ENCODE results near the gene KDM7A.

KDM7A gene

DNA sequence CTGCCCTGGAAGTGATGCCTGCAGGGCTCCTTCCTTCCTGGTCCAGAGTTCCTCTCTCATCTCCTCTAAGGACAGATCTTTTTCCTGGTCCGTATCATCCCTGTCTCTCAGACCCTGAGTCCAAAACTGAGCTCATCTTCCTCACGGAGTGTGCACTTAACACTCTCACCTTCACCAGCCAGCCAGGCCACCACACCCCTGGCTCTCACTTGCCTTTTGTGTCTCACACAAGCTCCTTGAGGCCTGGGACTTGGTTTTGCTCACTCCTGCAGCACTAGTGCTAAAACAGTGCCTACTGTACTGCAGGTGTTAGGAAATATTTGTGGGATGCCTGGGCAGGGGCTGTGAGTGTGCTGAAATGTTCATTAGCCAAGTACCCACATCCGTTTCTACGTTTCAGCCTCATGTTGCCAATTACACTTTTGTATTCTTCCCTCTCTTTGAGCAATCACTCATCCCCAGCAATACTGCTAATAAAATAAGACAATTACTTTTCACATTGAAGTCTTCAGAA lies 92.6 kb downstream of the KDM7A start:
- no peak for DNase-seq (ENCODE audit: low read depth, low spot score)

DNA sequence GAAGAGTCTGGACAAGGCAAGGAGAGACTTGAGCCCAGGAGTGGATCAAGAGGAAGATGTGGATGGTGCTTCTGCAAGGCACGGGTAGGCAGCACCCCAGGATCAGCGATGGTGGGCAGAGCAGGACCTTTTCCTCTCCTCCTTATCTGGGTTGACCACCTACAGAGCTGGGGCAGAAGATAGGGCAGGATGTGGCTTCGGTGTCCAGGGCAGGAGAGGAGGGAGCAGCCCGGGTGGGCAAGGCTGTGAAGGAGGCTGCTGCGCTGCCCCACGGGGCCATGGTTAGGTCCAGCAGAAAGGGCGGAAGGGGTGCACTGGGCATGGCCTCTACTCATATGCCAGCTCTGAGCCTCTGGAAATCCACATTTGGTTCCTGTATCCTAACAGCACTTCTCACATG lies 94.0 kb downstream of the KDM7A start:
- no peak for DNase-seq (ENCODE audit: low read depth, low spot score)

DNA sequence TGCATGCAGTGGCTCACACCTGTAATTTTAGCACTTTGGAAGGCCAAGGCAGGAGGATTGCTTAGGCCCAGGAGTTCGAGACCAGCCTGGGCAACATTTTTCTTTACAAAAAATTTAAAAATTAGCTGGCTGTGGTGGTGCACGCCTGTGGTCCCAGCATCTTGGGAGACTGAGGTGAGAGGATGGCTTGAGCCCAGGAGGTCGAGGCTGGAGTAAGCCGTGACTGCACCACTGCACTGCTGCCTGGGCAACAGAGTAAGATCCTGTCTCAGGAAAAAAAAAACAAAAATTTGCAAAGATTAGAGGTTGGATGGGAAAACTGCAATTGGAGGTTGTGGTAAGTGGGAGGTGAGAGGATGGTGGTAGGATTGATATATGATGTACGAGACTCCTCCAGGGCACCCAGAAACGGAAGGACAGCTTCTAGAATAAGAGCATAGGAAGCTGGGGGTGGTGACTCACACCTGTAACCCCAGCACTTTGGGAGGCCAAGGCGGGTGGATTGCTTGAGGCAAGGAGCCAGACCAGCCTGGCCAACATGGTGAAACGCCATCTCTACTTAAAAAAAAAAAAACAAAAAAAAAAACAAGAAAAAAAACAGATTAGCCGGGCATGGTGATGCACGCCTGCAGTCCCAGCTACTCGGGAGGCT lies 94.9 kb downstream of the KDM7A start:
- DNase-seq (ENCODE audit: low read depth, low spot score): no peak

DNA sequence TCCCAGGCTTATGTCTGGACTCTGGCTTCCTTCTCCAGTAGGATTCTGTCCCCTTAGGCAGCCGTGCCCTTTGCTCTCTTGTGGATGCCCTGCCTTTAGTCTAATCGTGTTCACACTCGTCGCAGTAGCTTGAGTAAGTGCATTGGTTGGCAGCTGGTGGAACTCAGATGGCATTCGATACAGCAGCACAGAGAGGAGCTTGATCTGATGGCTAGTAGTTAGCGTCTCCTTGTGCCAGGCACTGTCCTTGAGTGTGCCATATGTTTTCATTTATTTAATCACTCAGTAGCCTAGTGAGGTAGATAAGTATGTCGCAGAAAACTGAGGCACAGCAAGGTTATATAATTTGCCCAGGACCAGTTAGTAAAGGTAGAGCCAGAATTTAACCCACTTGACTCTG lies 95.9 kb downstream of the KDM7A start:
- no peak for DNase-seq (ENCODE audit: low read depth, low spot score)

DNA sequence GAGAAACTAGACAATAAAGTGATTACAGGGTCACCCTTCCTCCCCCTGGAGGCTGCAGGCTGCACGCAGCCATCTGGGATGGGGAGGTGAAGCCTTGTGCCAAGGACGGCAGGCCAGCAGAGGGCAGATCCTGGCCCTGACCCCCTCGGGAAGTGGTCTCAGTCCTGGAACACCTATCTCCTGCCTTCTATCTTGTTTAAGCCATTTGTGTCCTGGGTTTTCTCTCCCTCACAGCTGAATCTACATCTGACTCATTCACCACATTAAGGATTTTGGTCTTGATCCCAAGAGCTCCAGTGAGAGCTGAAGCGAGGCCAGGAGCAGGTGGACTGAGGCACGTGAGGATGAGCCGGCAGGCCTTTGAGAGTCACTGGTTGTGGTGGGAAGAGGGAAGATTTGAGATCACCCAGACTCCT lies 97.7 kb downstream of the KDM7A start:
- peak; percentile 78 for DNase-seq (ENCODE audit: low read depth, low spot score)

DNA sequence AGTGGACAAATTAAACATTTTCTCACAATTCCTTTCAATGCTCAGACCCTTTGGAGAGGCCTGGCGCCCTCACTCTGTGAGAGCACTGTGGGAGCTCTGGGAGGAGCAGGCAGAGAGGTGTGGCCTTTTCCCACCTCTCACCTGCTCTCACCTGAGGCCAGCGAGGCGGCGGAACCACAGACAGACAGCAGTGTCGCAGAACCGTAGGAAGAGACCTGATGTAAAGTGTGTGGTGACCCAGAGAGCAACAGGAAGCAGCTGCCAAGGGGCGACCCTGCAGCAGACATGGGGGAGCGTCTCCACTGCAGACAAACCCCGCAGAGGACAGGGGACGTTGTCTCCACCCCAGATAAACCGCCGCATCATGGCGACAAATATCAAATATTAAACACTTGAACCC lies 98.4 kb downstream of the KDM7A start:
- DNase-seq (ENCODE audit: low read depth, low spot score): no peak

DNA sequence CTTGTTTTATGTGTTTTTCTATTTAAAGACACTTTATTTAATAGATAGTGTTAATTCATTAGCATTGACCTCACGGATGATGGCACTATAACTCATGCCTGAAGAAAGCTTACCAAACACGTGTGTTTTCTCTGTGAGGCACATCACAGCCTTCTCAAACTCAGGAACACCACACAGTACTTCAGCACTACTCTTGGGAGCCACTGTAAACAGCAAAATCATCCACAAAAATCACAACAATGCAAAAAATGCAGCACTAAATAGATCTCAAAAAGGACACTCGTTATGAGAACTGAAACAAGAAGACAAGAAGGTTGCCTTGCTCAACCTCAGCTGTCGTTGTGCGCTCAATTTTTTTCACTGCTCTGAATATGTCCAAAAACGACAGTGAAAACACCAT lies 102.0 kb downstream of the KDM7A start:
- DNase-seq (ENCODE audit: low read depth, low spot score): no peak

DNA sequence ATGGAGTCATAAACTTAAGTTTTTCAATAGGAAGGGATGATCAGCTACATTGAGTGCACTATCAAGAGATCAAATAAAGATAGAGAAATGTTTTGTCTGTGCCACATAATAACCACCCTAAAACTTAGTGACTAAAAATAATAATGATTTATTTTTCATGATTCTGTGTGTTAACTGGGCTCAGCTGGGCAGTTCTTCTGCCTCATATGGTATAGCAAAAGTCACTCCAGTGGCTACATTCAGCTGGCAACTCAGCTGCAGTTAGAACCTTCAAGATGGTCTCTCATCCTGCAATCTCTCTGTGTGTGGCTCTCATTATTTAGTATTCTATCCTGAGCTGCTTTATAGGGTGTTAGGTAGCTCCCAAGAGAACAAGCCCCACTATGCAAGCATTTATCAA lies 106.2 kb downstream of the KDM7A start:
- DNase-seq (ENCODE audit: low read depth, low spot score): no peak

DNA sequence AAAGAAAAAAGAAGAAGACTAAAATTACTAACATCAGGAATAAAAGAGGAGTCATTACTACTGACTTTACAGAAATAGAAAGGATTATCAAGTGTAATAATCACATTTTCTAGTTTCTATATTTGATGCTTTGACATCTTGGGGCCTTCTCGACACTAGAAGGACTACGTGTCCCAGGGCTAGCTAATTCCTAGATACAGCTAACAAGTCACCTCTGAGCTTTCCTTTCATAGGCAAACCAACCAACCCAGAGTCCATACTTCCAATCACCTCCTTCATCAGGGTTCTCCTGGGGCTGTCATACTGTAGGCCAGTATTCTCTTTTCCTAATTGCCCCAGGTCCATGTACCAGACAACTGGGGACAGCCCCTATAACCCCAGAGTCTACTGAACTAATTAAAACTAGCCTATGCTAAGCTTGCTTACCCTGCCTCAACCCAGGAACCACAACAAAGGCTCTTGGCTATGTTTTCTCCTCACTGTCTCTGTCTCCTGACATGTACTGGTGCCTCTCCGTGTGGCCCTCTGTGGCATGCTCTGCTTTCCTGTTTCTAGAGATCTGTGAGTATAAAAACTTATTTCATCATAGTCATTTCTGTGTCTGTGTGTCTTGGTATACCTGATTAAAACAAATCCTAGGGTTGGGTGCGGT lies 107.4 kb downstream of the KDM7A start:
- DNase-seq (ENCODE audit: low read depth, low spot score): no peak

DNA sequence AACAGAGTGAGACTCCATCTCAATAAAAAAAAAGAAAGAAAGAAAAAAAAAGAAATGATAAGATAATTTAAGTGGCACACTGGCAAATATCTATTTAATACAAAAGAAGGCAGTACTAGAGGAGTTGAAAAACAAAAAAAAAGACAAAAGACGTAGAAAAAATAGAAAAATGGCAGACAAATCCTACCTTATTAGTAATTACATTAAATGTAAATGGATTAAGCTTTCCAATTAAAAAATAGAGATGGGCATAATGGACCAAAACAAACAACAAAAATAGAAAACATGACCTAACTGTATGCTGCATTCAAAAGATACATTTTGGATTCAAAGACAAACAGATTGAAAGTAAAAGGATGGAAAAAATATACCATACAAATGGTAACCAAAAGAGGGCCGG lies 108.8 kb downstream of the KDM7A start:
- no peak for DNase-seq (ENCODE audit: low read depth, low spot score)

DNA sequence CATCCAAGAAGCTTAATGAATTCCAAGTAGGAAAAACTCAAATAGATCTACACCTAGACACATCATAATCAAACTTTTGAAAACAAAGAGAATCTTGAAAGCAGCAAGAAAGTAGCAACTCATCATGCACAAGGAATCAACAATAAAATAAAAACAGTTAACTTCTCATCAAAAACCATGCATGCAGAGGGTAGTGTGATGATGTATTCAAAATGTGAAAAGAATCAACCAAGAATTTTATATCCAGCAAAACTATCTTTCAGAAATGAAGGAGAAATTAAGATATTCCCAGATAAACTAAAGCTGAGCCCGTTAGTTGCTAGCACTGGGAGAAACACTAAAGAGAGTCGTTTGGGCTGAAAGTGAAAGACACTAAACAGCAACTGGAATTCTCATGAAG lies 109.7 kb downstream of the KDM7A start:
- DNase-seq (ENCODE audit: low read depth, low spot score): no peak

DNA sequence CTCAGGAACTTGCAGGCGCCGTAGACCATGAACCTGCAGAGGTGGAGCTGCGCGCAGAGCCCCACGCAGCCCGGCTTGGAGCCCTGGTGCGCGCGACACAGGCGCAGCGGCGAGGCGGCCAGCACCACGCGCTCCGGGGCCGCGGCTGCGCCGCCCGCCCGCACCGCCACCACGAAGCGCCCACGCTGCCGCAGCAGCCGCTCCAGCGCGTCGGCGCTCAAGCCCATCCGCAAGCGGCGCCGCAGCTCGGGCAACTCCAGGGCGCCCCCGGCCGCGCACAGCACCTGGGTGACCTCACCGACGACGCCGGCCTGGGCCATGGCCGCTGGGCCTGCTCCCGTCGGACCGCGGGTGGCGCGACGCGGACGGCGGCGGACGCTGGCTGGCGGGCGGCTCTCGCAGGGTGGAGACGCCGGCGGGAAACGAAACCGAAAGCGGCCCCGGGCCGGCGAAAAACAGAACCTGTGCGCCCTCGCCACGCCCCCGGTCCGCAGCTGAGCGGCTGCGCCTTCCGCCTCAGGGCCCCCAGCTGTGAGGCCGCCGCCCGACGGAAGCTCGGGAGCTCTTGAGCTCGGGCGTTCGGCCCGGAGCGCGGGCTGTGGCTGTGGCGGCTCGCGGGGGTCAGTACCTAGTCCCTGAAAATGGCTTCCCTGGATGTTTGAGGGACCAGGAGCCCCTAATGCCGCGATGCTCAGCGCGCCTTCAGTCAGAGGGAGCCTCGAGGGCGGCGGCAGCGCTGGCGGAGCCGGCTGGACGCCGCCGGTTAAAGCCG lies 114.1 kb downstream of the KDM7A start, which contains the start of gene PARP12:
TSS of gene PARP12 (minus strand) at position 424 of the 772 bp plus-strand sequence. CDS start at position 320, 104 bp downstream.
- peak; percentile 81 for DNase-seq (ENCODE audit: low read depth, low spot score)

DNA sequence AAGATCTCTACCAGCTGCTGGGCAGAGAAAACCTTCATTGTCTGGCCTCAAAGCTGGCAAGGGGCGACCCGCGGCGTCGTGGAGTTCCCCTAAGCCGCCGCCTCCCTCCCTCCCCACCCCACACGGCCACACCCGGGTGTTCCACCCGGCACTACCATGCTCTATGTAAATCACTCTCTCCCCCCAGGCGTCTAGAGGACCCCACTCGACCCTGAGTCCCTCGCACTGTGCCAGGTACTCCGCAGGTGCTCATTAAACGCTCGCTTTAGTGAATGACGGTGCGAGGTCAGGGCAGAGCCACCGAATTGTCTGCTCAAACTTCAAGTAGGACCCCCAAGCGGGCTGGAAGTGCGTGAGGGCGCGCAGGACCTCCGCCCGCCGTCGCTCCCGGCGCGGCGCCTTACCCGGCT lies 114.7 kb downstream of the KDM7A start:
- no peak for DNase-seq (ENCODE audit: low read depth, low spot score)

DNA sequence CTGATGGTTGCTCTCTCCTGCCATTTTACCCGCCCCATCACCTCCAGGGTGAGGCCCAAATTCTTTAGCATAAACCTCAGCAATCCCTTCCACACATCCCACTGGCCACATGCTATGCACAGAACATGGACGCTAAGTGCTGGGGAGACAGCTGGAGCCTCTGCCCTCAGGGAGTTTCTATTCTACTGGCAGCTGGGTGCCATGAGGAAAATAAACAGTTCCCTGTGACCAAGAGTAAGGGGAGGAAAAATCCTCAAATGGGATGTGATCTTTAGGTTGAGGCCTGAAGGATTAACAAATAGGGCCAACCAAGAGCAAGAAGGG lies 115.2 kb downstream of the KDM7A start:
- peak; percentile 13 for DNase-seq (ENCODE audit: low read depth, low spot score)

DNA sequence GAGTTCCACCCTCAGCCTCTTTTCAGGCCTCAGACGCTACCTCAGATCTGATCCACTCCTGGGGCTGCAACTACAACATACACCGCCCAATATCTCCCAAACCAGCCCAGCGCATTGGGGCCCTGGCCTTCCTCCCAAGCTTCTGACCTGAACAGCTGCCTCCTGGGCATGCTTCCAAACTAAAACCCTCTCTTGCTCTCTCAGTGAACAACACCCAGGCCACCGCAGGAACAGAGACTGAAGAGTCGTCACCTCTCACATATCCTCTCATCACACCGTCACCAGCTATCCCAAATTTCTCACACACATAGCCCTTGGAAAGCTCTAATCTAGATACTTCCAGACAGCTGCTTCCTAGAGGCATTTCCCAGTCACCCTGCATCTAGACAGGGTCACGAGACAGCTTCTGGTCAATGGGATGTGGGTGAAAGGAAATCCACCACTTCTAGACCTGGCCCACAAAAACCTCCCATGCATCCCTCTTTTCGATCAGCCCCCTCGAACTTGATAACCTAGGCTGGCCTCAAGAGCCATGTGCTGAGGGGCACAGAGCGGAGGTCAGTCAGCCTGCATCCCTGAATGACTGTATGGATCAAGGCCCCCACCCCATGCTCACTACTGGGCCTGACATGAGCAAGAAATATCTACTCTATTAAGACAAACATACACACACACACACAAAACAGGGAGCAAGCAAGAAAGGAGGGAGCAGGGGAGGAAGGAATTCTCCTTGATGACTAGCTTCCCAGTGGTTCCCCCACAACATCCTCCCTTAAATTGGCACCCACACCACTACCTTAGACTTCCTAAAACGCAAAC lies 115.8 kb downstream of the KDM7A start:
- DNase-seq (ENCODE audit: low read depth, low spot score): no peak

DNA sequence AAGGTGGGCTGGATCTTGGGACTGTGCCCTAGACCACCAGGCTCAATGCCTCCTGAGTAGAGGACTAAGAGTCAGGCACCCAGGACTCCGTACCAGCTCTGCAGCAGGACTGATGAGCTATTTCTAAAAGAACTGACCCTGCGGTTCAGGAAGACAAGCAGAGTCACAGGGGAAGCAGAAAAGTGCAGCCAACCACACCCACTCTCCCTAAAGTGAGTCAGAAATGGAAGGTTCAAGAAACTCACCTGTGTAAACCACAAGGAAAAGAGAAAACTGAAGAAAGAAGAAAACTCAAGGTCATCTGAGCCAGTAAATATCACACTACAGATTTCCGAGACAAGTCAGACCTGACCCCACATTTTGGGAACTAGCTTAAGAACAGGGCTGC lies 116.5 kb downstream of the KDM7A start:
- DNase-seq (ENCODE audit: low read depth, low spot score): no peak

DNA sequence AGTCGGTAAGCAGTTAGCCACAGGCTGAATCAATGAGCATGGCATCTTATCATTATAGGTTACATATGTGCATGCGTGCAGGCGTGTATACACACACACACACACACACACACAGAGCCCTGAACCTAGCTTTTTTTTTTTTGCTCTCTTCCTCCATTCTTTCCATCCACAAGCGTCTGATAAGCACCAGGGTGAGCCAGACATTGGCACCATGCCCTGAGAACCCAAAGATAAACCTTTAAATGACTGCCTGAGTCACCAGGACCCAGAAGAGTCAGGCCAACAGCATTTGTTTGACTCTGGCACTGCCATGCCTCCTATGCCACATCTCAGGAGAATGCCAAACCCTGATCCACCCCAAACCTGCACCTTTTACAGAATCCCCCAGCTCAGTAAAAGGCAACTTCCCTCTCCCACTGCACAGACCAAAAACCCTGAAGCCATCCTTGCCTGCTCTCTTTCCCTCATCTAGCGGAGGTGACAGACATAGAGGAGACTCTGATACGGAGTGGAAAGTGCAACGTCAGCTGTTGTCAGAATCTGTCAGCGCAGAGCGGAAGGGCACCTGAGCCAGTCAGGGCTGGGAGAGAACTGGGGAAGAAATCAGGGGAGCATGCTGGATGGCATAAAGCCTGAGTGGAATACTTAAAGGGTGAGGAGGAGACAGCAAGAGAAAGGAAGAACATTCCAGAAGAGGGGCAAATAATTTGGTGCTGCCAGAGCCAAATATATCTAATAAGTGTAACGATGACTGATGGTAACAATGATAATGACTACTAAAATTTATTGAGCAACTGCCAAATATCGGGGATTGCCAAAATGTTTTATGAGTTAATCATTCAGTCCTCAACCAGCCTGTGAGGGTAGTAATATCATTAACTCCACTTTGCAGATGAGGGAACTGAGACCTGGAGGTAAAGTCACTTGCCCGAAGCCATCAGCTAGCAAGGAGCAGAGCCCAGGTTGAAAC lies 117.2 kb downstream of the KDM7A start:
- DNase-seq (ENCODE audit: low read depth, low spot score): no peak

DNA sequence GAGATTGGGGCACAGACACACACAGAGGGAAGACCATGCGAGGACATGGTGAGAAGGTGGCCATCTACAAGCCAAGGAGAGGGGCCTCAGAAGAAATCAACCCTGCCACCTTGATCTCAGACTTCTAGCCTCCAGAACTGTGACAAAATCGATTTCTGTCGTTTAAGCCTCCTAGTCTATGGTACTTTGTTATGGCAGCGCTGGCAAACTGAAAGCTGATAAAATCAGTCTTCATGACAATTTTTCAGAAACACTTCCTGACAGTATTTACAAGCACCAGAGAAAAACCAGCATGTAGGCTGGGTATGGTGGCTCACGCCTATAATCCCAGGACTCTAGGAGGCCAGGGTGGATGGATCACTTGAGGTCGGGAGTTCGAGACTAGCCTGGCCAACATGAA lies 118.3 kb downstream of the KDM7A start:
- DNase-seq (ENCODE audit: low read depth, low spot score): no peak

DNA sequence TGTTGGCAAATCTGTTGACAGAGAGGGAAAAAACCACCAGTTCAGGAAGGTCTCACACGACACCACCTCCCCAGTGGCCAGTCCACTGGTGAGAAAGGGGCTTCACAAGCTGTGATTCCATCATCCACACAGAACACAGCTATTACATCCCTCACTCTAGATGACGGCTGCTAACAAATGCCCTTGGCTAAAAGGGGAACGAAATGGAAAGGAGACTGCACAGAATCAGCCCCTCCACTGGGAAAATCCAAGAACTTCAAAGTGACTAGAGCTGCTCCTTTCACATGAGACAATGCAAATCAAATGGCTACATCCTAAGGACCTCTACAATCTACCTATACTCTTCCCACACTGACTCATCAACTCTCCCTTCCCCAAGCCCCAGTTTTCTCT lies 119.6 kb downstream of the KDM7A start:
- DNase-seq (ENCODE audit: low read depth, low spot score): no peak

DNA sequence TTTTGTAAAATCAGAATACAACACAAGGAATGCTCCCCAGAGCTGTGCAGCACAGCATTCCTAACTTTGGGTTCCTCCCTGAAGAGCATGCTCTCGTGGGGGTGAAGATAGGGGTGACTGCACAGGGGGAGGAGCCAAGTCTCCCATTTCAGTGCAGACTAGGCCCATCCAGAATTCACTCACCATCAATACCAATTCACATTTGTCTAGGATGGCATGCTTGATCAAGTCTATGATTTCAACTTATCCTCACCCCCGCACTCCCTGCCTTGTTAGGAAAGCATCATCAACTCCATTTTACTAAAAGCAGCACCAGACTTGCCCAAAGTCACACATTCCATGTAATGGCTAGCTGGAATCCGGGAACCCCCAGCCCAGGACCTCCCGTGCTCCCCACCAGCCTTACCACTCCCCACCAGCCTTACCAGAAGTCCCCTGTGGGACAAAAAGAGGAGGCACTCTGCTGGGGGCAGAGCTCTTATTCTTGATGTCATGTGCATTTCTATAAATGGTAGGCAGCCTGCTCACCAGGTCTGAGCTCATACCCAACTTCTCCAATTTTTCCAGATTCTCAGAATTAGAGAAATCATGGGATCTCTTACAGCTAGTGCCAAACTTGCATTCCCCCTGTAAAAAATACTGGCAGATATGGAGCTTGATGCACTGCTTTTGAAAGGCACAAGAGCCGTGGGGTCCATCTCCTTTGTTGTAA lies 120.2 kb downstream of the KDM7A start:
- no peak for DNase-seq (ENCODE audit: low read depth, low spot score)

All from ELF-1 (cell line).